ENCODE results near the gene SMIM17.
"Not testable (repeated sequence)": the region's sequence is repeated elsewhere in the genome, so short reads cannot be mapped to it uniquely, and the experiment has no call there.

Gene SMIM17

GRCh38 chr19:56654151-56654550, 11.2 kb downstream of the SMIM17 start:
- DNase-seq: no peak

- DNase-seq: peak in 26 of 56 donors; percentile 3 to 57 (median 32)
Observed at GRCh38 chr19:56660381-56661107, 17.6 kb downstream of the SMIM17 start.

GRCh38 chr19:56661248-56661647, 18.3 kb downstream of the SMIM17 start:
- no peak for DNase-seq

GRCh38 chr19:56663931-56664500, 21.1 kb downstream of the SMIM17 start:
- no peak for DNase-seq

GRCh38 chr19:56664511-56664910, 21.6 kb downstream of the SMIM17 start:
- DNase-seq: no peak

GRCh38 chr19:56667311-56667870, 24.4 kb downstream of the SMIM17 start:
- no peak for DNase-seq

GRCh38 chr19:56668676-56669075, 25.7 kb downstream of the SMIM17 start:
- no peak for DNase-seq

GRCh38 chr19:56670401-56670960, 27.5 kb downstream of the SMIM17 start:
- no peak for DNase-seq

- peak in 5 of 56 donors; percentile 28 to 55 (median 34) for DNase-seq
Observed at GRCh38 chr19:56670961-56671612, 28.1 kb downstream of the SMIM17 start.

GRCh38 chr19:56671613-56671994, 28.6 kb downstream of the SMIM17 start, which contains the start of gene ZNF835:
TSS of gene ZNF835 (minus strand) at chr19:56671757. CDS start at chr19:56665198, 6,559 bp downstream.
- DNase-seq: peak; percentile 59 to 98 (median 91)

GRCh38 chr19:56672610-56673009, 29.7 kb downstream of the SMIM17 start:
- DNase-seq: not testable (repeated sequence)

GRCh38 chr19:56678205-56678604, 35.2 kb downstream of the SMIM17 start:
- peak in 40 of 56 donors; percentile 8 to 80 (median 38) for DNase-seq

GRCh38 chr19:56681702-56682101, 38.7 kb downstream of the SMIM17 start:
- no peak for DNase-seq

GRCh38 chr19:56683116-56683515, 40.2 kb downstream of the SMIM17 start:
- no peak for DNase-seq

- DNase-seq: no peak
Observed at GRCh38 chr19:56687031-56687430, 44.1 kb downstream of the SMIM17 start.

- DNase-seq: no peak
Observed at GRCh38 chr19:56689198-56689597, 46.2 kb downstream of the SMIM17 start.

- DNase-seq: no peak
Observed at GRCh38 chr19:56690670-56691069, 47.7 kb downstream of the SMIM17 start.

- DNase-seq: peak in 46 of 56 donors; percentile 12 to 86 (median 52)
Observed at GRCh38 chr19:56692206-56692895, 49.4 kb downstream of the SMIM17 start.

- DNase-seq: peak in 1 of 56 donors; percentile 12
Observed at GRCh38 chr19:56699552-56699951, 56.6 kb downstream of the SMIM17 start.

- no peak for DNase-seq
Observed at GRCh38 chr19:56701895-56702294, 58.9 kb downstream of the SMIM17 start.

GRCh38 chr19:56705939-56706338, 63.0 kb downstream of the SMIM17 start:
- no peak for DNase-seq
